ENCODE results near the gene LCNL1. TPM values are rescaled to one million over a fixed set of nuclear protein-coding genes. Genes with fewer than 3 reads are reported as not detected.
A peak's percentile ranks its signal among the peaks of the same experiment; 100 is the strongest.

LCNL1 gene
- total RNA-seq, 2 donors from 2014 or later, result 1.4 to 2.2 TPM

DNA sequence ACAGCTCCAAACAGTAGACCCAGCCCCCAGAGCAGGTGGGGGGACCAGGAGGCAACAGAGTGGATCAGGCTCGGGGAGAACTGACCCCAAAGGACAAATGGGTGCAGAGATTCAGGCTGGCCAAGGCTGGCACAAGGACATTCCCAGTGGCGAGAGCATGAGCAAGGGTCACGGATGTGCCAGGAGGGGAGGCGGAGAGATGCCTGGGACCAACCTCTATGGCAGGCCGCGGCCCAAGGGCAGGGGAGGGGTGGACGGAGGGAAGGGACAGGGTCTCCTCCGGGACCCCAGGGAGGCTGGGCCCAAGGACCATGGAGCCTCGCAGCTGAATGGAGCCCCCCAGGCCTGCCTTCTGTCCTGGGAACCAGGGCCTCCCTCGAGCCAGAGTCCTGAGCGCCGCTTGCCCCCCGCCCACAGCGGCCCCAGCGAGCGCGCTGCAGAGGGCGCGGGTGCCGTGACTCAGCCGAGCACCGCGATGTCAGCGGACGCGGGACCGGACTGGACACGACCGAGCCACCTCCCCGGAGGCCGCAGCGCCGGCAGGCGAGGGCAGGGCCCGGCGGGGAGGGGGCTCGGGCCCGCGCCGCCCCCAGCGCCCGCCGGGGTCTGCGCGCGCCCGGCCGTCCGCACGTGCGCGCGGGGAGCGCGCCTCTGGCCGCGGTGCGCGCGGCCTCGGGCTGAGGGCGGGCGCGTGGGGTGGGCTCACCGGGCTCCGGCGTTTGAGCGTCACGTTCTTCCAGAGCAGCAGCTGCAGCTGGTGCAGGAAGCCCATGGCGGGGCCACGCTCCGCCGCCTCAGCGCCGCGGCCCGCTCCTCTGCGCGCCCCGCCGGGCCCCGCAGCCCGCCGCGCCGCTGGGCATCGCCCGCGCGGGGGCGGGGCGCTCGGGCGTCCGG is 44.8 kb downstream of the LCNL1 start, which contains the start of gene ABCA2:
TSS of gene ABCA2 (minus strand) at position 869 of the 894 bp plus-strand sequence. CDS start at position 772, 97 bp downstream.
- peak; percentile 73 for DNase-seq
- Mint-ChIP-seq H3K36me3 (ENCODE audit: low read depth) (no peaks in the 10 kb centered on the region), H3K9me3 (no peaks in the 10 kb centered on the region), H3K4me1 (no peaks in the 10 kb centered on the region), H3K27ac (no peak within 1 kb of the TSS), H3K27me3 (ENCODE audit: insufficient read depth) (peaks cover 14% of the 10 kb centered on the region), H3K4me3 (peak within 1 kb of the TSS; percentile 53)
- no peaks in the 10 kb centered on the region for H3K36me3 ChIP-seq (ENCODE audit: control insufficient read depth, insufficient read depth, low read length)
- TF ChIP-seq, protein P1, sequence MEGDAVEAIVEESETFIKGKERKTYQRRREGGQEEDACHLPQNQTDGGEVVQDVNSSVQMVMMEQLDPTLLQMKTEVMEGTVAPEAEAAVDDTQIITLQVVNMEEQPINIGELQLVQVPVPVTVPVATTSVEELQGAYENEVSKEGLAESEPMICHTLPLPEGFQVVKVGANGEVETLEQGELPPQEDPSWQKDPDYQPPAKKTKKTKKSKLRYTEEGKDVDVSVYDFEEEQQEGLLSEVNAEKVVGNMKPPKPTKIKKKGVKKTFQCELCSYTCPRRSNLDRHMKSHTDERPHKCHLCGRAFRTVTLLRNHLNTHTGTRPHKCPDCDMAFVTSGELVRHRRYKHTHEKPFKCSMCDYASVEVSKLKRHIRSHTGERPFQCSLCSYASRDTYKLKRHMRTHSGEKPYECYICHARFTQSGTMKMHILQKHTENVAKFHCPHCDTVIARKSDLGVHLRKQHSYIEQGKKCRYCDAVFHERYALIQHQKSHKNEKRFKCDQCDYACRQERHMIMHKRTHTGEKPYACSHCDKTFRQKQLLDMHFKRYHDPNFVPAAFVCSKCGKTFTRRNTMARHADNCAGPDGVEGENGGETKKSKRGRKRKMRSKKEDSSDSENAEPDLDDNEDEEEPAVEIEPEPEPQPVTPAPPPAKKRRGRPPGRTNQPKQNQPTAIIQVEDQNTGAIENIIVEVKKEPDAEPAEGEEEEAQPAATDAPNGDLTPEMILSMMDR (conservative IDR thresholded peaks at IDR 0.05), result no peak
- H3K4me1 ChIP-seq (ENCODE audit: control insufficient read depth, insufficient read depth, low read length), result no peaks in the 10 kb centered on the region
- H3K9me3 ChIP-seq (ENCODE audit: control insufficient read depth, low read length), result no peaks in the 10 kb centered on the region
- H3K9ac ChIP-seq (ENCODE audit: extremely low read depth, low read length, poor library complexity, severe bottlenecking), result no peak within 1 kb of the TSS
- H3K27ac ChIP-seq (ENCODE audit: low read depth, low read length), result no peak within 1 kb of the TSS
- peak within 1 kb of the TSS; percentile 81 for H3K4me3 ChIP-seq (ENCODE audit: low read length)
- WGBS, 2 experiments (ENCODE audit: insufficient coverage in 1 of 2, insufficient read length in 1 of 2), result 2 to 8% methylated on average over 37 to 95 of the region's 95 CpGs
- peaks cover 17% of the 10 kb centered on the region for H3K27me3 ChIP-seq (ENCODE audit: control insufficient read depth, insufficient read depth, low read length, poor library complexity, severe bottlenecking)

DNA sequence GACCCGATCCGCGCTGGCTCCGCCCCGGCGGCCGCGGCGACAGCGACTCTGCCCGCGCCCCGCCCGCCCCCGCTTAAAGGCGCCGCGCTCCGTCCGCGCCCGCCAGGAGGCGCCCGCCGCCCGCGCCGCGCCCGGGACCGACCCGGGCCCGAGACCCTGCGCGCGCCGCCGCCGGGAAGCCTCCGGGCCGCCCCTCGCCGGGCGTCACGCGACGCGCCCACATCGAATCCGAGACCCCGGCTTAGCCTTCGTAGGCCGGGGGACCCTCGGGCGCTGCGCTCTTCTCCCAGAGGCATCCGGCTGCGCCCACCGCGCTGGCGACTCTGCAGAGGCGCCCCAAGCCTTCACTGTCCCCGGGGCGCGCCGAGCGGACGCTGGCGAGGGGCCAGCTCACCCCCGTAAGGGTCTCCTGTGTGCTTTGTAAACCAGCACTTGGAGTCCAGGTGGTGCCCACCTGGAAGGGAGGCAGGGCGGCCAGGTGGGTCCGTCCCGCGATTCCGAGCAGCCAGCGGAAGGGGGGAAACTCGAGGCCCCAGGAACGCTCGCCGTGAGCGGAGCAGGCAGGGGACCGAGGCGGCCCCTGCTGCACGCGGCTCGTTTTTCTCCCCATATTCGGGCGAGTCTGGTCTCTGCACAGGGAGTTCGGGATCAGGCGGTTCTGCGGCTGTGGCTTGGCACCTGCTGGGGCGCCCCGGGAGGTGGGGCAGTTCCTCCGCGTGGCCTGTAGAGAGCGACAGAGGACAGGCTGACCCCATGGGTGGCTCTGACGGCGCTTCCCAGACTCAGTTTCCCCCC is 45.7 kb downstream of the LCNL1 start:
- no peaks in the 10 kb centered on the region for H3K4me1 Mint-ChIP-seq
- no peaks in the 10 kb centered on the region for H3K36me3 ChIP-seq (ENCODE audit: control insufficient read depth, insufficient read depth, low read length)
- peaks cover 17% of the 10 kb centered on the region for H3K27me3 ChIP-seq (ENCODE audit: control insufficient read depth, insufficient read depth, low read length, poor library complexity, severe bottlenecking)
- peak overlapping the region; percentile 81 for H3K4me3 ChIP-seq (ENCODE audit: low read length)
- TF ChIP-seq, protein P1 (conservative IDR thresholded peaks at IDR 0.05), result peak; percentile 18
- no peak overlapping the region for H3K9ac ChIP-seq (ENCODE audit: extremely low read depth, low read length, poor library complexity, severe bottlenecking)
- no peak overlapping the region for H3K27ac ChIP-seq (ENCODE audit: low read depth, low read length)
- no peaks in the 10 kb centered on the region for H3K36me3 Mint-ChIP-seq (ENCODE audit: low read depth)
- H3K27me3 Mint-ChIP-seq (ENCODE audit: insufficient read depth), result peaks cover 16% of the 10 kb centered on the region
- H3K9me3 ChIP-seq (ENCODE audit: control insufficient read depth, low read length), result no peaks in the 10 kb centered on the region
- peak overlapping the region; percentile 44 for H3K4me3 Mint-ChIP-seq
- H3K9me3 Mint-ChIP-seq, result no peaks in the 10 kb centered on the region
- H3K27ac Mint-ChIP-seq, result no peak overlapping the region
- no peaks in the 10 kb centered on the region for H3K4me1 ChIP-seq (ENCODE audit: control insufficient read depth, insufficient read depth, low read length)
- WGBS, 2 experiments (ENCODE audit: insufficient coverage in 1 of 2, insufficient read length in 1 of 2), result 4 to 6% methylated on average over 43 to 98 of the region's 98 CpGs
- DNase-seq, result peak; percentile 83

DNA sequence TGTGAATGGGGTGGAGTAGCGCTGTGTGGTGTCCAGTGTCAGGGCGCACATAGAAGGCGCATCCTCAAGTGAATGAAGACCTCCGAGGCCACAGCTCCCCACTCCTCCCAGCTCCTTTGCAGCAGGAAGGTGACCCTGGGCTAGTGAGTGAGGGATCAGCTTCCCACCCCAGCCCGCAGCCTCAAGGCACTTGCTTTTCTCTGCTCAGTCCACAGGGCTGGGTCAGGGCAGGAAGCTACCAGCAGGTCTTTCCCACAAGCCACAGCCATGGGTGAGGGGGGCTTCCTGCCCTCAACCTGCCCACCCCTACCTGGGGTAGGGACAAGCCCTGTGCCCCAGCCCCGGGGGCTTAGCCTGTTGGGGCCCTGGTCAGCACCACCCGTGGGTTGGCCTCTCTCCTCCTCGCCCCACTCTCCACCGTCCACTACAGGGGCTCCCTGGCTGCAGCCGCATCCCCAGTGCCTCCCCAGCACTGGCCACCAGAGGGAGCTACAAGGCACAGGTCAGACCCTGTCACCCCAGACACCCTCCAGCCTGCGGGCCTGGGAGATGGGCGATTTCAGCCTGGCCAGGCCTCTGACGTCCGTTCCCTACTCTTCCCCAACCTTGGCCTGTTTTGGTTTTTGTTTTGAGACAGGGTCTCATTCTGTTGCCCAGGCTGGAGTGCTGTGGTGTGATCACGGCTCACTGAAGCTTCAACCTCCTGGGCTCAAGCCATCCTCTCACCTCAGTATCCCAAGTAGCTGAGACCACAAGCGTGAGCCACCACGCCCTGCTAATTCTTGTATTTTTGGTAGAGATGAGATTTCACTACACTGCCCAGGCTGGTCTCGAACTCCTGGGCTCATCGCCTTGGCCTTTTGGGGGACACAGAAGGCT is 46.5 kb downstream of the LCNL1 start:
- H3K36me3 Mint-ChIP-seq (ENCODE audit: low read depth), result no peaks in the 10 kb centered on the region
- no peak overlapping the region for H3K9ac ChIP-seq (ENCODE audit: extremely low read depth, low read length, poor library complexity, severe bottlenecking)
- peak; percentile 96 for DNase-seq
- WGBS, 2 experiments (ENCODE audit: insufficient coverage in 1 of 2, insufficient read length in 1 of 2), result 46 to 51% methylated on average over 17 to 19 of the region's 19 CpGs
- no peaks in the 10 kb centered on the region for H3K9me3 Mint-ChIP-seq
- peak overlapping the region; percentile 44 for H3K4me3 Mint-ChIP-seq
- no peak overlapping the region for H3K27ac ChIP-seq (ENCODE audit: low read depth, low read length)
- no peaks in the 10 kb centered on the region for H3K4me1 Mint-ChIP-seq
- H3K27ac Mint-ChIP-seq, result no peak overlapping the region
- TF ChIP-seq, protein P1 (conservative IDR thresholded peaks at IDR 0.05), result peak; percentile 93
- H3K36me3 ChIP-seq (ENCODE audit: control insufficient read depth, insufficient read depth, low read length), result no peaks in the 10 kb centered on the region
- peaks cover 17% of the 10 kb centered on the region for H3K27me3 ChIP-seq (ENCODE audit: control insufficient read depth, insufficient read depth, low read length, poor library complexity, severe bottlenecking)
- H3K27me3 Mint-ChIP-seq (ENCODE audit: insufficient read depth), result peaks cover 16% of the 10 kb centered on the region
- H3K9me3 ChIP-seq (ENCODE audit: control insufficient read depth, low read length), result no peaks in the 10 kb centered on the region
- H3K4me3 ChIP-seq (ENCODE audit: low read length), result peak overlapping the region; percentile 81
- no peaks in the 10 kb centered on the region for H3K4me1 ChIP-seq (ENCODE audit: control insufficient read depth, insufficient read depth, low read length)
